A549 treated with AZD9567 at 1 μM for 4 hours (cell line): Measurements from ENCODE around the gene KLHL34. TPM values are rescaled to one million over a fixed set of nuclear protein-coding genes. Genes with fewer than 3 reads are reported as not detected.

Experiments used
- total RNA-seq: library from RNA; stranded (reverse); fragments of 200-300 nt; extraction: Qiagen RNA extraction; gene quantifications from 5 replicates; pipeline ENCODE4 v1.2.3, GENCODE V29; 2022; ENCODE audit not compliant: insufficient read depth

The KLHL34 gene, protein sequence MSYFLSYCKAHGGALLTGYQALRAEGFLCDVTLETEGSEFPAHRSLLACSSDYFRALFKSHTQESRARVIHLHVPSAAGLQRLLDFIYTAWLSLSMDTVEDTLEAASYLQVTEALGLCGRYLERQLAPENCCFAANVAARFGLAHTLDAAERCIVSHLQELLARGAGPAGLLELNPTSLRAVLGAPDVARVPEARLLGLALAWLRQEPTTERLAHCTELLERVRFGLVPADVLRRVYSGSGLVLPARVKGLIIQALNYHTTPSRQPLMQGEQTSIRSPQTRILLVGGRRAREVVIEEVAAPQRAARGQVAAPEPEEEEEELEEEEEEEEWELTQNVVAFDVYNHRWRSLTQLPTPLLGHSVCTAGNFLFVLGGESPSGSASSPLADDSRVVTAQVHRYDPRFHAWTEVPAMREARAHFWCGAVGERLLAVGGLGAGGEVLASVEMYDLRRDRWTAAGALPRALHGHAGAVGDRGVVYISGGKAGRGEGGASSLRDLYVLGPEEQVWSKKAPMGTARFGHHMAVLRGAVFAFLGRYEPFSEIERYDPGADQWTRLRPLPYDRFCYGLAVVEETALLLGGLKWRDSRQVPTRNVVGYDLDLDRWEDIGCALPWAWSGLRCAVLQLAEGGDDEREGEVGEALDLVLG
- not detected in 5 replicates for total RNA-seq

GRCh38 chrX:21658152-21658737 lies at the start of gene KLHL34:
TSS of gene KLHL34 (minus strand) at chrX:21658330. CDS start at chrX:21657788, 542 bp downstream.

Other genes with a start within 250 kb of the KLHL34 start
- gene SMPX, start 99.8 kb upstream of the KLHL34 start, total RNA-seq, result 0.15 TPM in 1 of 5 replicates, not detected in the others
- 21.0 to 24.5 TPM (median 23.5 TPM) in 5 replicates for gene MBTPS2, start 181.3 kb upstream of the KLHL34 start, total RNA-seq
- 1.7 to 2.8 TPM (median 2.5 TPM) in 5 replicates for gene YY2, start 197.7 kb upstream of the KLHL34 start, total RNA-seq